PC-9 (cell line): ENCODE measurements around the gene ANP32B.

Experiments used
- CTCF ChIP-seq: fragments of 200-600 bp; sonication (generic); conservative IDR thresholded peaks from 2 replicates; pipeline ENCODE4 v1.6.1; 2017; ENCODE audit warnings: mixed run types, antibody characterized with exemption, mild to moderate bottlenecking, moderate library complexity
- EZH2 ChIP-seq: fragments of 200-600 bp; sonication (generic); IDR thresholded peaks from 2 replicates; pipeline ENCODE4 v1.8.0; 2017; ENCODE audit warnings: antibody characterized with exemption, low read depth

- TF ChIP-seq CTCF: no peak
- TF ChIP-seq EZH2: no peak
These were observed 60.8 kb downstream of the ANP32B start for GRCh38 chr9:98043915-98044314.
